ENCODE data around the gene SLC15A1.

SLC15A1 gene

DNA sequence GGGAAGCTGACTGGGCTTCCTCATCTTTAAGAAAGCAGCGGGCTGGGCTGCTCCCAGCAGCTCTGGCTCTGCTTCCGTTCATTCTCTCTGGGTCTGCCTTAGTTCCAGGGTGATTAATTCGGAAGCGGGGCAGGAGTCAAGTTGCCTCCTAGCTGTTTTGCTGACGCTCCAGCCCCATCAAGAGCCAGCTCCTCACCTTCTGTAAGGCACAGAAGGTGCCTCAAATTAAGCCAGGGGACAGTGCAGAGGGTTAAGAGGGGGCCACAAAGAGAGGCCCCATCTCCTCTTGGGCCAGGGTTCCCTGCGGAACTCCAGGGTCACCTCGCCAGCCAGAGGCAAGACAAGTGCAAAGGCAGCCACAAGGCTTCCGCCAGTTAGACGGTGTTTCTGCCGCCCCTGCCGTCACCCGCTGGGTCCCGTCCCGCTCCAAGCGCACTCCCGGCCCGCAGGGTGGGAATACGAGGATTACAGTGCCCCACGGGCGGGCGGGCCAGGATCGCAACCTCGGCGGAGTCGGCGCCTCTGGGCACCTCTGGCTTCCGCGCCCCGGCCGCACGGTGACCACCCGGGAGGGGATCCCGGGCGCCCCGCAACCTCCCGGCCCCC lies 508 bp downstream of the SLC15A1 start:
- H3K4me3 ChIP-seq (ENCODE audit: low read length): peak overlapping the region; percentile 9; the same call in 1 of the 2 replicates
- TF ChIP-seq, protein P1, sequence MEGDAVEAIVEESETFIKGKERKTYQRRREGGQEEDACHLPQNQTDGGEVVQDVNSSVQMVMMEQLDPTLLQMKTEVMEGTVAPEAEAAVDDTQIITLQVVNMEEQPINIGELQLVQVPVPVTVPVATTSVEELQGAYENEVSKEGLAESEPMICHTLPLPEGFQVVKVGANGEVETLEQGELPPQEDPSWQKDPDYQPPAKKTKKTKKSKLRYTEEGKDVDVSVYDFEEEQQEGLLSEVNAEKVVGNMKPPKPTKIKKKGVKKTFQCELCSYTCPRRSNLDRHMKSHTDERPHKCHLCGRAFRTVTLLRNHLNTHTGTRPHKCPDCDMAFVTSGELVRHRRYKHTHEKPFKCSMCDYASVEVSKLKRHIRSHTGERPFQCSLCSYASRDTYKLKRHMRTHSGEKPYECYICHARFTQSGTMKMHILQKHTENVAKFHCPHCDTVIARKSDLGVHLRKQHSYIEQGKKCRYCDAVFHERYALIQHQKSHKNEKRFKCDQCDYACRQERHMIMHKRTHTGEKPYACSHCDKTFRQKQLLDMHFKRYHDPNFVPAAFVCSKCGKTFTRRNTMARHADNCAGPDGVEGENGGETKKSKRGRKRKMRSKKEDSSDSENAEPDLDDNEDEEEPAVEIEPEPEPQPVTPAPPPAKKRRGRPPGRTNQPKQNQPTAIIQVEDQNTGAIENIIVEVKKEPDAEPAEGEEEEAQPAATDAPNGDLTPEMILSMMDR (conservative IDR thresholded peaks at IDR 0.05; ENCODE audit: low read length): no peak
- peak; percentile 24 for DNase-seq (ENCODE audit: low read depth)

DNA sequence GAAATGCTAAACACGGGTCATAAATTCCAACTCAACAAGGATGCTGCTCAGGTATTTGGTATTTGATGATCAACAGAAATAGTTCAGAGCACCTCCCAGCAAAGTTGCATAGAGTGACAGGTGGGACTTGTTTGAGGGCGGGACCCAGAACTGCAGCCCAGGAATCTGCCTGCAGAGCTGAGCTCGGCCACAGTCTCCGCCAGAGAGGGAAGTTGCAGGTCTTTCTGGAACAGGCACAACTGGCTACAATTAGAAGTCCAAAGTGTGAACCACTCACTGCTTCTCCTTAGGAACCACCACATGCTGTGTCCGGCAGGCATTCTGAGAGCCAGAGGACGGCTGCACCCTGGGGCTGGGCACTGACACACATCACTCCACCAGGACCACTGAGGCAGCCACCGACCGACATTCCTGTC lies 1.1 kb downstream of the SLC15A1 start:
- TF ChIP-seq, protein P1 (conservative IDR thresholded peaks at IDR 0.05; ENCODE audit: low read length): no peak
- H3K4me3 ChIP-seq (ENCODE audit: low read length): no peak overlapping the region
- no peak for DNase-seq (ENCODE audit: low read depth)

DNA sequence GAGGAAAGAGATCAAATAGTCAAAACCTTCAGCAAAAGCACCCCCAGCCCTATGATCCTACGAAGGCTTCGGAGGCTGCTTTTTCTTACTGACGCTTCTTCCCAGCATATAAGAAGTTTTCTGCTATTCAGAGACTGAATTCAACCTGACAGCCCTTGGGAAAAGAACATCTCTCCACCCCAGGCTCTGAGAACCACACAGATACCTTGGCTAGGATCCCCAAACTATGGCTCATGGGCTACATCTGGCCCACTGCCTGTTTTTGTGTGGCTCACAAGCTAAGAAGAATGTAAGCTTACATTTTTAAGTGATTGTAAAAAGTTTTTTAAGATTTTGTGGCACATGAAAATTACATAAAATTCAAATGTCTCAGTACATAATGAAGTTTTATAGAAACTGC lies 3.0 kb downstream of the SLC15A1 start:
- TF ChIP-seq, protein P1 (conservative IDR thresholded peaks at IDR 0.05; ENCODE audit: low read length): no peak
- DNase-seq (ENCODE audit: low read depth): peak; percentile 90
- no peak overlapping the region for H3K4me3 ChIP-seq (ENCODE audit: low read length)

DNA sequence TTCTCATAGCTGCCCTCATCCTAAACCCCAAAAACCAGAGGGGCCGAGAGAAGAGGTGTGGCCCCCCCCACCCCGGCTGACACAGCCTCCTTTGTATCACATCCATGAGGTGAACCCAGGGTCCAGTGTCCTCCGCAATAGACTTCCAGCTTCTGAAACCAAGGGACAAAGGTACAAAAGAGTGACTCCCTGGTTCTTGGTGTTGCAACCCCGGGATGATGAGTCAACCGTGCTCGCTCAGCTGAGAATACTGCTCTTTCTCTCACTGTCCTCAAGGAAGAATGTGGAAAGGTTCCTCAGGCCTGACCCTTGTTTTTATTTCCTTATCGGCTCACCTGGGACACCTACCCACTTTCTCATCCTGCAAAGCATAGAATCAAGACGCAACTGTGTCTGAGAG lies 5.5 kb downstream of the SLC15A1 start:
- peak; percentile 37 for DNase-seq (ENCODE audit: low read depth)
- TF ChIP-seq, protein P1 (conservative IDR thresholded peaks at IDR 0.05; ENCODE audit: low read length): no peak
- no peak overlapping the region for H3K4me3 ChIP-seq (ENCODE audit: low read length)

DNA sequence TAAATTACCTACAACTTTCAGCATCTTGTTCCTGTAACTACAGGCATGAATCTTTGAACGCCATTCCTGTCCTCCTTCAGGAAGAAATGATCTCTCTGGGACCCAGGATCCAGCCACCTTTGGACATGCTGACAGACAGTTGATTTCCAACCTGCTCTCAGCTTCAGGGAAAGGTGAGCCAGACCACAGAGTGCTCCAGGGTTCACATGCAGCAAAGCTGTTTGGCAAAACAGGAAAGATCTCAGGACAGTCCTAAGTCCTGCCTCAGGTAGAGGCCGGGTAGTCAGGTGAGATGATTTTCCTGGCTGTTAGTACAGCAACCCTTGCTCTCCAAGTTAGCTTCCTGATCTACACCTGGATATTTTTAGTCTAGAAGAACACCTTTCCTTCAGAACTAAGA lies 9.1 kb downstream of the SLC15A1 start:
- no peak overlapping the region for H3K4me3 ChIP-seq (ENCODE audit: low read length)
- TF ChIP-seq, protein P1 (conservative IDR thresholded peaks at IDR 0.05; ENCODE audit: low read length): no peak
- DNase-seq (ENCODE audit: low read depth): no peak

DNA sequence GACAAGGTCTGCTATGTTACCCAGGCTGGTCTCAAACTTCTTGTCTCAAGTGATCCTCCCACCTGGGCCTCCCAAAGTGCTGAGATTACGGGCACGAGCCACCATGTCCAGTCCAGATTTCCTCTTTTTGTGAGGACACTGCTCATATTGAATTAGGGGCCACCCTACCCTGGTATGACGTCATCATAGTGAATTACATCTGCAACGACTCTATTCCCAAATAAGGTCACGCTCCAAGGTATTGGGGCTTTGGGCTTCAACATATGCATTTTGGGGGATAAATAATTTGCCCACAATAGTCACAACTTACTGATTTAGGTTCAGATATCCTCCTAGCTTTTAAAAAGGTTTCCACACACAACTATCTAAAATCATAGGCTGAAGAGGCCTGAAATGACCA lies 9.5 kb downstream of the SLC15A1 start:
- TF ChIP-seq, protein P1 (conservative IDR thresholded peaks at IDR 0.05; ENCODE audit: low read length): no peak
- H3K4me3 ChIP-seq (ENCODE audit: low read length): no peak overlapping the region
- no peak for DNase-seq (ENCODE audit: low read depth)

DNA sequence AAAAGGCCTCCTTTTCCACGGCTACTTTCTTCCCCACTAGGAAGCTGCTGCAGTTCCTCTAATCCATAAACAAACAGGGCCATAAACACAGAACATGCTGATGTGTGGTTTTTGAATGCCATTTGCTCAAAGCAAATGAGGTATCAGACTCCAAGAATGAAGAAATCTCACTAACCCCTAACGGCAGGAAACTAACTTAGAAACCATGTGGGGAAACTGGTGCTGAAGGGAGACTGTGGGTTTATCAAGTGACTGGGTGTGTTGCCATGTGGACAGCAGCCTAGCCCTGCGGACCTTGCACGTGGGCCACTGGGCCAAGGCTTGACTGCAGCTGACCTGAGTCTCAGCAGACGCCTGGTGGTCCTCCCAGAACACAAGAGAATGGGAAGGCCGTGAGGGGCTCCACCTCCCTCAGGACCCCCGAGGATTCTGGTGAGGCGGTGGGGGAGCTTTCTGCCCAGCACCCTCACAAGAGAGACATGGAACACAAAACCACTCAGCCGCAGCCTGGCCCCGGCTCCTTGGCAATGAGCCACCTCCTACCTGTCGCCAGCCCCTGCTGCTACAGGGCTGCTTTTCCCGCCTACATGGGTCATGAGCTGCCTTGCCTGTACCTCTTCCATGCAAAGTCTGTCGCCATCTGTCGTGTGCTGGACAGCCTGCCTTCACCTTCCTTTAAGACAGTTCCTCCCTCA lies 10.6 kb downstream of the SLC15A1 start:
- no peak overlapping the region for H3K4me3 ChIP-seq (ENCODE audit: low read length)
- TF ChIP-seq, protein P1 (conservative IDR thresholded peaks at IDR 0.05; ENCODE audit: low read length): no peak
- peak; percentile 55 for DNase-seq (ENCODE audit: low read depth)
